ENCODE data around the gene SH3BGR. TPM values are rescaled to one million over a fixed set of nuclear protein-coding genes. Genes with fewer than 3 reads are reported as not detected.

SH3BGR gene
- polyA plus RNA-seq, 3 donors, result 3.5 to 7.5 (median 4.7) TPM

GRCh38 chr21:39511102-39511501 is 59.3 kb downstream of the SH3BGR start:
- DNase-seq, result no peak

- no peak for DNase-seq
These were observed 62.0 kb downstream of the SH3BGR start for GRCh38 chr21:39513735-39514134.

GRCh38 chr21:39515684-39516472 is 64.1 kb downstream of the SH3BGR start:
- no peak for DNase-seq

GRCh38 chr21:39518055-39518846 is 66.5 kb downstream of the SH3BGR start:
- DNase-seq, result peak; percentile 57

GRCh38 chr21:39518847-39519210 is 67.1 kb downstream of the SH3BGR start:
- DNase-seq, result no peak

GRCh38 chr21:39519835-39520234 is 68.1 kb downstream of the SH3BGR start:
- peak; percentile 50 for DNase-seq

- no peak for DNase-seq
These were observed 71.6 kb downstream of the SH3BGR start for GRCh38 chr21:39523399-39523798.

- DNase-seq, result no peak
These were observed 72.1 kb downstream of the SH3BGR start for GRCh38 chr21:39523915-39524314.

- DNase-seq, result no peak
These were observed 73.4 kb downstream of the SH3BGR start for GRCh38 chr21:39525129-39525528.

- DNase-seq, result no peak
These were observed 73.8 kb downstream of the SH3BGR start for GRCh38 chr21:39525601-39526000.

- DNase-seq, result no peak
These were observed 75.4 kb downstream of the SH3BGR start for GRCh38 chr21:39527067-39527595.

- DNase-seq, result no peak
These were observed 76.1 kb downstream of the SH3BGR start for GRCh38 chr21:39527664-39528381.

GRCh38 chr21:39529026-39529425 is 77.3 kb downstream of the SH3BGR start:
- no peak for DNase-seq

GRCh38 chr21:39531064-39531463 is 79.3 kb downstream of the SH3BGR start:
- no peak for DNase-seq

GRCh38 chr21:39531840-39532239 is 80.1 kb downstream of the SH3BGR start:
- no peak for DNase-seq

- no peak for DNase-seq
These were observed 82.0 kb downstream of the SH3BGR start for GRCh38 chr21:39533545-39534380.

GRCh38 chr21:39535646-39536437 is 84.1 kb downstream of the SH3BGR start:
- DNase-seq, result no peak

GRCh38 chr21:39536835-39537234 is 85.1 kb downstream of the SH3BGR start:
- DNase-seq, result no peak

GRCh38 chr21:39537571-39537970 is 85.8 kb downstream of the SH3BGR start:
- no peak for DNase-seq

- DNase-seq, result no peak
These were observed 86.8 kb downstream of the SH3BGR start for GRCh38 chr21:39538453-39539042.

All from renal pelvis (tissue), 4 donors.